Skeletal muscle cell (primary cell): ENCODE data around the gene NTPCR.
"Not testable (repeated sequence)": the region's sequence is repeated elsewhere in the genome, so short reads cannot be mapped to it uniquely, and the experiment has no call there.

ENCODE experiments used
- DNase-seq: peaks from one replicate; pipeline ENCODE4 v3.0.0-alpha.2; 2010; ENCODE audit warnings: low read depth
- H3K4me3 ChIP-seq: 2 replicates; pipeline ENCODE4 v1.5.1; 2011; ENCODE audit warnings: low read depth, mild to moderate bottlenecking, control low read depth, low read length, moderate library complexity

The NTPCR gene

GRCh38 chr1:232950197-232951176, at the start of gene NTPCR:
Gene NTPCR, plus strand, starts transcription at chr1:232950611. Its CDS starts 100 bp downstream, at chr1:232950711.
- peak within 1 kb of the TSS; percentile 78 for H3K4me3 ChIP-seq
- DNase-seq = peak; percentile 57

- no peak overlapping the region for H3K4me3 ChIP-seq
- DNase-seq = no peak
Observed at GRCh38 chr1:232900818-232901217, 49.6 kb upstream of the NTPCR start.

- DNase-seq = no peak
- H3K4me3 ChIP-seq = no peak overlapping the region
Observed at GRCh38 chr1:232901255-232901654, 49.2 kb upstream of the NTPCR start.

- DNase-seq = no peak
- no peak overlapping the region for H3K4me3 ChIP-seq
Observed at GRCh38 chr1:232902774-232903350, 47.5 kb upstream of the NTPCR start.

- H3K4me3 ChIP-seq = no peak overlapping the region
- no peak for DNase-seq
Observed at GRCh38 chr1:232904131-232904530, 46.3 kb upstream of the NTPCR start.

GRCh38 chr1:232904566-232904965, 45.8 kb upstream of the NTPCR start:
- peak; percentile 6 for DNase-seq

GRCh38 chr1:232905331-232906034, 44.9 kb upstream of the NTPCR start:
- DNase-seq = no peak
- H3K4me3 ChIP-seq = no peak overlapping the region

More at GRCh38 chr1:232904566-232904965, 45.8 kb upstream of the NTPCR start:
- H3K4me3 ChIP-seq = no peak overlapping the region

- no peak overlapping the region for H3K4me3 ChIP-seq
- no peak for DNase-seq
Observed at GRCh38 chr1:232906441-232906840, 44.0 kb upstream of the NTPCR start.

- no peak overlapping the region for H3K4me3 ChIP-seq
- DNase-seq = no peak
Observed at GRCh38 chr1:232908831-232909230, 41.6 kb upstream of the NTPCR start.

- H3K4me3 ChIP-seq = no peak overlapping the region
- no peak for DNase-seq
Observed at GRCh38 chr1:232909752-232910151, 40.7 kb upstream of the NTPCR start.

- no peak overlapping the region for H3K4me3 ChIP-seq
- no peak for DNase-seq
Observed at GRCh38 chr1:232911027-232911599, 39.3 kb upstream of the NTPCR start.

GRCh38 chr1:232912845-232913580, 37.4 kb upstream of the NTPCR start:
- DNase-seq = no peak
- H3K4me3 ChIP-seq = no peak overlapping the region

- DNase-seq, H3K4me3 ChIP-seq: not testable (repeated sequence)
Observed at GRCh38 chr1:232914271-232914670, 36.1 kb upstream of the NTPCR start.

GRCh38 chr1:232915212-232915611, 35.2 kb upstream of the NTPCR start:
- no peak overlapping the region for H3K4me3 ChIP-seq
- no peak for DNase-seq

- DNase-seq = no peak
- no peak overlapping the region for H3K4me3 ChIP-seq
Observed at GRCh38 chr1:232917053-232917452, 33.4 kb upstream of the NTPCR start.

GRCh38 chr1:232921381-232921780, 29.0 kb upstream of the NTPCR start:
- no peak overlapping the region for H3K4me3 ChIP-seq
- peak; percentile 9 for DNase-seq

GRCh38 chr1:232922485-232922884, 27.9 kb upstream of the NTPCR start:
- H3K4me3 ChIP-seq = no peak overlapping the region
- peak; percentile 9 for DNase-seq

- peak; percentile 5 for DNase-seq
- H3K4me3 ChIP-seq = no peak overlapping the region
Observed at GRCh38 chr1:232923739-232924386, 26.5 kb upstream of the NTPCR start.

GRCh38 chr1:232924874-232925273, 25.5 kb upstream of the NTPCR start:
- H3K4me3 ChIP-seq = no peak overlapping the region
- no peak for DNase-seq
